HCT116 (cell line): ENCODE measurements around the gene PRRX2. TPM values are rescaled to one million over a fixed set of nuclear protein-coding genes. Genes with fewer than 3 reads are reported as not detected.

ENCODE experiments used
- ATAC-seq: fragments of 200-7000 bp; cut with Tn5 transposase; 2 replicates; pipeline ENCODE4 v1.9.1; 2020; ENCODE audit warnings: mild to moderate bottlenecking, moderate library complexity
- BruUV-seq: library from RNA; stranded (reverse); fragments of 400-500 nt; replicated peaks from 2 replicates; lab custom pipeline; 2021; lab: Mats Ljungman, UMichigan
- CTCF ChIA-PET: fragments of 300-600 bp; sonication (Branson Sonifier 250); formaldehyde crosslinking; loops from one replicate; lab custom pipeline; 2021; ENCODE audit warnings: antibody characterized with exemption; lab: Charles Lee
- POLR2A ChIA-PET: fragments of 300-600, 350-600 bp; sonication (Branson Sonifier 250); formaldehyde crosslinking; loops from one replicate; lab custom pipeline; 2021; ENCODE audit warnings: antibody characterized with exemption; lab: Charles Lee
- RAD21 ChIA-PET, 2 experiments: fragments of 300-600 bp; sonication (Branson Sonifier 250); formaldehyde crosslinking; loops; one replicate each; lab custom pipeline; 2023; ENCODE audit warnings: low total read pairs in 2 of 2; ENCODE audit not compliant: uncharacterized antibody in 2 of 2, unreplicated experiment in 2 of 2, low non-redundant PET in 1 of 2; lab: Charles Lee
- DNase-seq: peaks from one replicate; pipeline ENCODE4 v3.0.0-alpha.2; 2010; ENCODE audit warnings: low read depth, low spot score
- H2AFZ ChIP-seq: fragments of 200-600 bp; shearing (Covaris generic), sonication (generic); 2 replicates; pipeline ENCODE4 v1.6.1; 2017; ENCODE audit warnings: low read depth, mixed run types, mixed read lengths, antibody characterized with exemption, low read length; ENCODE audit not compliant: poor library complexity, severe bottlenecking
- H3K27ac ChIP-seq: 2 replicates; pipeline ENCODE4 v1.5.1; 2012; ENCODE audit warnings: low read depth, low read length
- H3K27me3 ChIP-seq: fragments of 200-600 bp; sonication (generic); 2 replicates; pipeline ENCODE4 v1.6.1; 2016; ENCODE audit warnings: mixed run types, low read length, mixed read lengths; ENCODE audit not compliant: insufficient read depth
- H3K36me3 ChIP-seq, 2 experiments: fragments of 200-500 bp in 1 of 2; fragments of 200-600 bp in 1 of 2; sonication (Bioruptor generic) in 1 of 2; sonication (generic) in 1 of 2; 2 replicates each; pipeline versions ENCODE4 v1.5.1 to v1.6.1; 2014 to 2016; ENCODE audit warnings: low read length in 2 of 2, inconsistent platforms in 1 of 2, mixed read lengths in 1 of 2, mixed run types in 1 of 2; ENCODE audit not compliant: insufficient read depth in 2 of 2, control insufficient read depth in 1 of 2
- H3K4me1 ChIP-seq, 2 experiments: fragments of 200-600 bp in 1 of 2; sonication (generic) in 1 of 2; 2 replicates each; pipeline versions ENCODE4 v1.5.1 to v1.6.1; 2012 to 2017; ENCODE audit warnings: low read length in 2 of 2, inconsistent platforms in 1 of 2, mild to moderate bottlenecking in 1 of 2, mixed read lengths in 1 of 2, mixed run types in 1 of 2, moderate library complexity in 1 of 2; ENCODE audit not compliant: insufficient read depth in 2 of 2, control insufficient read depth in 1 of 2
- H3K4me2 ChIP-seq: fragments of 200-600 bp; sonication (generic); 2 replicates; pipeline ENCODE4 v1.6.1; 2017; ENCODE audit warnings: mixed run types, low read length, mixed read lengths
- H3K4me3 ChIP-seq, 2 experiments: fragments of 200-600 bp in 1 of 2; sonication (generic) in 1 of 2; replicated peaks in 1 of 2; 2 replicates each; pipeline ENCODE4 v1.5.1; 2011 to 2016; ENCODE audit warnings: low read length in 2 of 2, control low read depth in 1 of 2, low read depth in 1 of 2, mild to moderate bottlenecking in 1 of 2, mixed read lengths in 1 of 2, mixed run types in 1 of 2
- H3K79me2 ChIP-seq: fragments of 200-600 bp; sonication (generic); 2 replicates; pipeline ENCODE4 v1.6.1; 2017; ENCODE audit warnings: mild to moderate bottlenecking, mixed run types, low read length, moderate library complexity, mixed read lengths; ENCODE audit not compliant: insufficient read depth
- H3K9ac ChIP-seq: fragments of 200-600 bp; sonication (generic); 2 replicates; pipeline ENCODE4 v1.6.1; 2016; ENCODE audit warnings: low read length, mixed read lengths
- H3K9me2 ChIP-seq: fragments of 200-600 bp; sonication (generic), shearing (Covaris generic); 2 replicates; pipeline ENCODE4 v1.6.1; 2017; ENCODE audit warnings: mixed run types, mild to moderate bottlenecking, moderate library complexity; ENCODE audit not compliant: insufficient read depth
- H3K9me3 ChIP-seq, 2 experiments: fragments of 200-500 bp in 1 of 2; fragments of 200-600 bp in 1 of 2; sonication (Bioruptor generic) in 1 of 2; sonication (generic) in 1 of 2; 2 replicates each; pipeline ENCODE4 v1.6.1; 2014 to 2017; ENCODE audit warnings: low read length in 2 of 2, mixed read lengths in 2 of 2, inconsistent platforms in 1 of 2, low read depth in 1 of 2, mild to moderate bottlenecking in 1 of 2, mixed run types in 1 of 2, moderate library complexity in 1 of 2; ENCODE audit not compliant: control insufficient read depth in 1 of 2, insufficient read depth in 1 of 2
- H4K20me1 ChIP-seq: fragments of 200-600 bp; sonication (generic), shearing (Covaris generic); 2 replicates; pipeline ENCODE4 v1.6.1; 2017; ENCODE audit warnings: mixed run types, mild to moderate bottlenecking, moderate library complexity; ENCODE audit not compliant: insufficient read depth
- CBX3 ChIP-seq: IDR thresholded peaks from 2 replicates; pipeline ENCODE4 v1.6.1; 2012; ENCODE audit warnings: low read depth
- CEBPB ChIP-seq: IDR thresholded peaks from 2 replicates; pipeline ENCODE4 v1.6.1; 2012; ENCODE audit warnings: low read depth
- EGR1 ChIP-seq: IDR thresholded peaks from 2 replicates; pipeline ENCODE4 v1.6.1; 2012; ENCODE audit warnings: low read depth
- ELF1 ChIP-seq: IDR thresholded peaks from 2 replicates; pipeline ENCODE4 v1.6.1; 2012; ENCODE audit warnings: low read depth, borderline replicate concordance
- EZH2 ChIP-seq: fragments of 200-600 bp; sonication (generic); IDR thresholded peaks from 2 replicates; pipeline ENCODE4 v1.6.1; 2017; ENCODE audit warnings: antibody characterized with exemption, mixed run types
- FOSL1 ChIP-seq: IDR thresholded peaks from 2 replicates; pipeline ENCODE4 v1.6.1; 2012; ENCODE audit warnings: low read depth
- POLR2AphosphoS5 ChIP-seq: IDR thresholded peaks from 2 replicates; pipeline ENCODE4 v1.6.1; 2011; ENCODE audit warnings: mild to moderate bottlenecking, low read depth, low read length, moderate library complexity
- RAD21 ChIP-seq: IDR thresholded peaks from 2 replicates; pipeline ENCODE4 v1.6.1; 2012; ENCODE audit warnings: low read depth, mild to moderate bottlenecking
- SRF ChIP-seq: IDR thresholded peaks from 2 replicates; pipeline ENCODE4 v1.6.1; 2012; ENCODE audit warnings: low read depth
- ZFX ChIP-seq: fragments of 450-650 bp; IDR thresholded peaks from 2 replicates; pipeline ENCODE4 v1.6.1; 2017
- ZNF274 ChIP-seq: fragments of 200-500 bp; sonication (Bioruptor generic); IDR thresholded peaks from 2 replicates; pipeline ENCODE4 v1.6.1; 2014; ENCODE audit warnings: mild to moderate bottlenecking, low read depth, low read length, inconsistent platforms
- intact Hi-C: fragments of 100-400 bp; cut with micrococcal nuclease; formaldehyde crosslinking; loops from 2 replicates; pipeline ENCODE4 v1.10.0; 2022
- total RNA-seq: library from RNA; stranded (reverse); gene quantifications from one replicate; pipeline ENCODE4 v1.2.1, GENCODE V29; 2021; ENCODE audit not compliant: unreplicated experiment
- TF ChIP-seq, protein P1 (sequence below): IDR thresholded peaks from 2 replicates; pipeline ENCODE4 v1.6.1; 2012
- TF ChIP-seq, protein P2 (sequence below): IDR thresholded peaks from 2 replicates; pipeline ENCODE4 v1.6.1; 2011; ENCODE audit warnings: mild to moderate bottlenecking, low read length, moderate library complexity; ENCODE audit not compliant: insufficient replicate concordance; ENCODE audit errors: extremely low read depth
- TF ChIP-seq, protein P3 (sequence below): IDR thresholded peaks from 2 replicates; pipeline ENCODE4 v1.6.1; 2012; ENCODE audit warnings: low read depth

The PRRX2 gene
- total RNA-seq, 1 experiment from 2014 or later: 25.5 TPM

DNA sequence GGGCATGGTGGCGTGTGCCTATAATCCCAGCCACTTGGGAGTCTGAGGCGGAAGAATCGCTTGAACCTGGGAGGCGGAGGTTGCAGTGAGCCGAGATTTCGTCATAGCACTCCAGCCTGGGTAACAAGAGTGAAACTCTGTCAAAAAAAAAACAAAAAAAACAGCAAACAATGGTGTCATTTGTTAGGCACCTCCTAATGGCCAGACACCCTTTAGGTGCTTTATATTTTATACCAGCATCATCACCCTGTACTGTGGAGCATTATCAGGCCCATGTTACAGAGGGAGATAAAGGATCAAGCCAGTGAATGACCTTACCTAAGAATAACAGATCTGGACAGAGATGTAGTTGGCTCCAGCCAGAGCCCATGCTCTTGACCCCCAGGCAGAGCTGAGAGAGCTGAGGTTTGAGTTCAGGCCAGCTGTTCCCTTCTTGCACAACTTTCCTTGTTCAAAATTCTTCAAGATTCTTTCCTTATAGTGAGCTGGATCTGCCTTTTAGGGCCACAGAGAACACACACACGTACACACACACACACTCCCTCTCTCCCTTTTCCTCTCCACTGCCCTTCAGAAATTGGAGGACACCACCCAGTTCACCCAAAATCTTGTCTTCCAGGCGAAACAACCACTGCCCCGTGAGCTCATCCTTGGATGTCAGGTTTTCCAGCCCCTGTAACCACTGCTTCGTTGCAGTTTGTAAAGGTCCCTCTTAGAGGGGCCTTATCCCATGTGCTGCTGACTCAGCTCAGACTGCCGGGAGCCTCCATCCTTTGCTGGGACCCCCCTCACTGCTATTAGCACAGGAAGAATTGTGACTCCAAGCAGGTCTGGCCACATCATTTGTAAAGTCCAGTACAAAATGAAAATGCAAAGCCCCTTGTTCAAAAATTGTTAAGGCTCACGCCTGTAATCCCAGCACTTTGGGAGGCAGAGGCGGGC, 97.8 kb downstream of the PRRX2 start:
- TF ChIP-seq, protein P1, sequence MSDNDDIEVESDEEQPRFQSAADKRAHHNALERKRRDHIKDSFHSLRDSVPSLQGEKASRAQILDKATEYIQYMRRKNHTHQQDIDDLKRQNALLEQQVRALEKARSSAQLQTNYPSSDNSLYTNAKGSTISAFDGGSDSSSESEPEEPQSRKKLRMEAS: no peak
- TF ChIP-seq EGR1: no peak
- TF ChIP-seq EZH2: no peak
- TF ChIP-seq RAD21: no peak
- TF ChIP-seq CEBPB: no peak
- TF ChIP-seq, protein P2, sequence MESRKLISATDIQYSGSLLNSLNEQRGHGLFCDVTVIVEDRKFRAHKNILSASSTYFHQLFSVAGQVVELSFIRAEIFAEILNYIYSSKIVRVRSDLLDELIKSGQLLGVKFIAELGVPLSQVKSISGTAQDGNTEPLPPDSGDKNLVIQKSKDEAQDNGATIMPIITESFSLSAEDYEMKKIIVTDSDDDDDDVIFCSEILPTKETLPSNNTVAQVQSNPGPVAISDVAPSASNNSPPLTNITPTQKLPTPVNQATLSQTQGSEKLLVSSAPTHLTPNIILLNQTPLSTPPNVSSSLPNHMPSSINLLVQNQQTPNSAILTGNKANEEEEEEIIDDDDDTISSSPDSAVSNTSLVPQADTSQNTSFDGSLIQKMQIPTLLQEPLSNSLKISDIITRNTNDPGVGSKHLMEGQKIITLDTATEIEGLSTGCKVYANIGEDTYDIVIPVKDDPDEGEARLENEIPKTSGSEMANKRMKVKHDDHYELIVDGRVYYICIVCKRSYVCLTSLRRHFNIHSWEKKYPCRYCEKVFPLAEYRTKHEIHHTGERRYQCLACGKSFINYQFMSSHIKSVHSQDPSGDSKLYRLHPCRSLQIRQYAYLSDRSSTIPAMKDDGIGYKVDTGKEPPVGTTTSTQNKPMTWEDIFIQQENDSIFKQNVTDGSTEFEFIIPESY: no peak
- no peak for TF ChIP-seq ELF1
- no peak for TF ChIP-seq SRF
- no peak for TF ChIP-seq POLR2AphosphoS5
- TF ChIP-seq, protein P3, sequence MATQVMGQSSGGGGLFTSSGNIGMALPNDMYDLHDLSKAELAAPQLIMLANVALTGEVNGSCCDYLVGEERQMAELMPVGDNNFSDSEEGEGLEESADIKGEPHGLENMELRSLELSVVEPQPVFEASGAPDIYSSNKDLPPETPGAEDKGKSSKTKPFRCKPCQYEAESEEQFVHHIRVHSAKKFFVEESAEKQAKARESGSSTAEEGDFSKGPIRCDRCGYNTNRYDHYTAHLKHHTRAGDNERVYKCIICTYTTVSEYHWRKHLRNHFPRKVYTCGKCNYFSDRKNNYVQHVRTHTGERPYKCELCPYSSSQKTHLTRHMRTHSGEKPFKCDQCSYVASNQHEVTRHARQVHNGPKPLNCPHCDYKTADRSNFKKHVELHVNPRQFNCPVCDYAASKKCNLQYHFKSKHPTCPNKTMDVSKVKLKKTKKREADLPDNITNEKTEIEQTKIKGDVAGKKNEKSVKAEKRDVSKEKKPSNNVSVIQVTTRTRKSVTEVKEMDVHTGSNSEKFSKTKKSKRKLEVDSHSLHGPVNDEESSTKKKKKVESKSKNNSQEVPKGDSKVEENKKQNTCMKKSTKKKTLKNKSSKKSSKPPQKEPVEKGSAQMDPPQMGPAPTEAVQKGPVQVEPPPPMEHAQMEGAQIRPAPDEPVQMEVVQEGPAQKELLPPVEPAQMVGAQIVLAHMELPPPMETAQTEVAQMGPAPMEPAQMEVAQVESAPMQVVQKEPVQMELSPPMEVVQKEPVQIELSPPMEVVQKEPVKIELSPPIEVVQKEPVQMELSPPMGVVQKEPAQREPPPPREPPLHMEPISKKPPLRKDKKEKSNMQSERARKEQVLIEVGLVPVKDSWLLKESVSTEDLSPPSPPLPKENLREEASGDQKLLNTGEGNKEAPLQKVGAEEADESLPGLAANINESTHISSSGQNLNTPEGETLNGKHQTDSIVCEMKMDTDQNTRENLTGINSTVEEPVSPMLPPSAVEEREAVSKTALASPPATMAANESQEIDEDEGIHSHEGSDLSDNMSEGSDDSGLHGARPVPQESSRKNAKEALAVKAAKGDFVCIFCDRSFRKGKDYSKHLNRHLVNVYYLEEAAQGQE: no peak
- no peak for TF ChIP-seq FOSL1
- TF ChIP-seq CBX3: no peak
- TF ChIP-seq ZNF274: no peak
- TF ChIP-seq ZFX: no peak
- Histone ChIP-seq H3K4me1 (peaks cover 26 to 32% of the 10 kb centered on the region in 2 experiments), H3K9me3 (no peaks in the 10 kb centered on the region), H3K9ac (peak overlapping the region; percentile 28; the same call in 1 of the 2 replicates), H2AFZ (no peak overlapping the region), H3K27ac (peak overlapping the region; percentile 63), H3K36me3 (no peaks in the 10 kb centered on the region), H3K4me2 (peak overlapping the region; percentile 74), H3K79me2 (no peaks in the 10 kb centered on the region), H3K4me3 (peak overlapping the region in 1 of 2 experiments; percentile 38; a peak in 1 of 4 replicates), H4K20me1 (no peaks in the 10 kb centered on the region), H3K27me3 (no peaks in the 10 kb centered on the region), H3K9me2 (no peaks in the 10 kb centered on the region)
- intact Hi-C loops: no loop called here
- no TSS peak for BruUV-seq
- ATAC-seq (peak; percentile 13; the same call in 1 of the 2 replicates), DNase-seq (no peak)
- CTCF ChIA-PET: no interaction called here
- RAD21 ChIA-PET: no interaction called here
- POLR2A ChIA-PET: interaction anchor here (0.7 kb wide), 1 partner anchor 26 kb away, joined by 3 read pairs; no protein-coding TSS in a partner anchor
